ENCODE measurements around the gene DCAF11. TPM values are rescaled to one million over a fixed set of nuclear protein-coding genes. Genes with fewer than 3 reads are reported as not detected.

DCAF11 gene
- polyA plus RNA-seq, 1 experiment = 29.7 TPM

DNA sequence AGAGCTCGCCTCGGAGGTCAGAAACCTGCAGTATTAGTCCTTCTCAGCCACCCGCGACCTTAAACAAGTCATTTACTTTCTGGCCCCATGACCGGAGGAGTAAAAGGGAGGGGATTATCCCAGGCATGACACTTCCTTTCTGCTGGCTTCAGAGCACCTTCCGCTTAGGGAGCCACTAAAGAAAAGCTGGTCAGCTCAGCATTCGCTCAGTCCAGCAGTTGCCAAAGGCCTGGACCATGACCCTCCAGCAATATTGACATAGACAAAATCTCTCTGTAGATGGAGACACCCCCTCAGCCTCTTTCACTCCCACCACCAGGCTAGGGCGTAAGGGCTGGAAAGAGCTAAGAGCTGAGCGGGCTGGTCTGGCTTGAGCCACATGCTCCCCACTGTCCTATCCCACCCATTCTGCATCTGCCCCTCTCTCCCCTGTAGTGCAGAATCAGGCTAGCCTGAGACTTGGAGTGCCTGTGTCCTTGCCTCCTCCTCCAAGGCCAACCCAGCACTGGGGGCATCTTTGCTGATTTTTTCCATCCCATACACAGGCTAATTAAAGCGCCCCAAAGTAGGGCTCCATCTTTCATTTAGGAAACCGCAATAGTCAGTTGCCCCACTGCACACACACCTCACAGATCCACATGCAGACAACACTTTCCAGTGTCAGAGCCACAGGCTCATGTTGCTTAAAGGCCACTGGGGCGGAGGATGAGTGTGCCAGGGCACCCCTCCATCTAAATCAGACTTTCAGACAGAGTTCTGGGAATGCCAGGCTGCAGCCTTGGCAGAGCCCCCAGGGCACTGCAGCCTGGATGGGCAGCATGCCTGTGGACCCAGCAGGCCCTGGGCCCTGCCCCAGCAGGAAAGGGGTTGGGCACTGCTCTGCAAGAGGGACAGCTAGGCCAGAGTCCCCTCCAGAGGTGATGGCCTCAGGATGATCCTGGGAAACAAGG is 47.2 kb upstream of the DCAF11 start:
- peaks cover 55% of the 10 kb centered on the region for H3K27me3 ChIP-seq (ENCODE audit: control insufficient read depth, insufficient read depth, low read length)
- POLR2A ChIA-PET = no interaction called here
- TF ChIP-seq, protein P1, sequence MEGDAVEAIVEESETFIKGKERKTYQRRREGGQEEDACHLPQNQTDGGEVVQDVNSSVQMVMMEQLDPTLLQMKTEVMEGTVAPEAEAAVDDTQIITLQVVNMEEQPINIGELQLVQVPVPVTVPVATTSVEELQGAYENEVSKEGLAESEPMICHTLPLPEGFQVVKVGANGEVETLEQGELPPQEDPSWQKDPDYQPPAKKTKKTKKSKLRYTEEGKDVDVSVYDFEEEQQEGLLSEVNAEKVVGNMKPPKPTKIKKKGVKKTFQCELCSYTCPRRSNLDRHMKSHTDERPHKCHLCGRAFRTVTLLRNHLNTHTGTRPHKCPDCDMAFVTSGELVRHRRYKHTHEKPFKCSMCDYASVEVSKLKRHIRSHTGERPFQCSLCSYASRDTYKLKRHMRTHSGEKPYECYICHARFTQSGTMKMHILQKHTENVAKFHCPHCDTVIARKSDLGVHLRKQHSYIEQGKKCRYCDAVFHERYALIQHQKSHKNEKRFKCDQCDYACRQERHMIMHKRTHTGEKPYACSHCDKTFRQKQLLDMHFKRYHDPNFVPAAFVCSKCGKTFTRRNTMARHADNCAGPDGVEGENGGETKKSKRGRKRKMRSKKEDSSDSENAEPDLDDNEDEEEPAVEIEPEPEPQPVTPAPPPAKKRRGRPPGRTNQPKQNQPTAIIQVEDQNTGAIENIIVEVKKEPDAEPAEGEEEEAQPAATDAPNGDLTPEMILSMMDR (IDR thresholded peaks at IDR 0.05; ENCODE audit: low read depth, low read length) = no peak

DNA sequence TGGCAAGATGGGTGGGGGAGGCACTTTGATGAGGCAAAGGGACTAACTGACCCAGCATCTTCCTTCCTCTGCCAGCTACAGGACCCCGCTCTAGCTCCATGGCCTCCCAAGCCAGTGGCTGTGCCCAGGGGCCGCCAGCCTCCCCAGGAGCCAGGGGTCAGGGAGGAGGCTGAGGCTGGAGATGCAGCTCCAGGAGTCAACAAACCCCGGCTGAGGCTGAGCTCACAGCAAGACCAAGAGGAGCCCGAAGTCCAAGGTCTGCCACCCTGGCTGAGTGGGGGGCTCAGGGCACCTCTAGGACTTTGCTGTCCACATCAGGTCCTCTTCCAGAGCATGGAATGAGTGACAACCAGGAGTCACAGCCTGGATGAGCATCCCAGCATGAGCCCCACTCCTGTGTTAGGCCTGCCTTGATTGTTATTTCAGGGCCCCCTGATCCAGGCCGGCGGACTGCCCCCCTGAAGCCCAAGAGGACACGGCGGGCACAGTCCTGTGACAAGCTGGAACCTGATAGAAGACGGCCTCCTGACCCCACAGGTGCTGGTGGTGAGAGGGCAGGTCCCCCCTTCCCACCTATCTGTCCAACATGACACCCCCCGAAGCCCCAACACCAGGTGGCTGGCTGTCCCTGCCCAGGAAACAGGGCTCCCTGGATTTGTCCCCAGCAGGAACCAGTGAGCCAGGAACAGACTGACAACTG is 45.7 kb upstream of the DCAF11 start:
- ChIA-PET CTCF (no interaction called here), POLR2A (no interaction called here)
- Histone ChIP-seq H3K27me3 (ENCODE audit: control insufficient read depth, insufficient read depth, low read length) (peaks cover 58% of the 10 kb centered on the region), H3K27ac (ENCODE audit: low read depth, low read length) (no peak overlapping the region), H3K9me3 (ENCODE audit: control insufficient read depth, insufficient read depth, low read length) (no peaks in the 10 kb centered on the region), H3K4me3 (ENCODE audit: low read depth, low read length) (no peak overlapping the region)
- TF ChIP-seq, protein P1 (IDR thresholded peaks at IDR 0.05; ENCODE audit: low read depth, low read length) = no peak
- no peak for DNase-seq (ENCODE audit: low read depth, low spot score)

More for the DNA sequence above, 47.2 kb upstream of the DCAF11 start:
- no peaks in the 10 kb centered on the region for H3K9me3 ChIP-seq (ENCODE audit: control insufficient read depth, insufficient read depth, low read length)
- CTCF ChIA-PET = interaction anchor here (0.8 to 1.6 kb wide), 3 partner anchors 9 to 41 kb away, joined by 5 to 6 read pairs (median 6); no protein-coding TSS in a partner anchor
- H3K27ac ChIP-seq (ENCODE audit: low read depth, low read length) = no peak overlapping the region
- DNase-seq (ENCODE audit: low read depth, low spot score) = no peak
- no peak overlapping the region for H3K4me3 ChIP-seq (ENCODE audit: low read depth, low read length)

DNA sequence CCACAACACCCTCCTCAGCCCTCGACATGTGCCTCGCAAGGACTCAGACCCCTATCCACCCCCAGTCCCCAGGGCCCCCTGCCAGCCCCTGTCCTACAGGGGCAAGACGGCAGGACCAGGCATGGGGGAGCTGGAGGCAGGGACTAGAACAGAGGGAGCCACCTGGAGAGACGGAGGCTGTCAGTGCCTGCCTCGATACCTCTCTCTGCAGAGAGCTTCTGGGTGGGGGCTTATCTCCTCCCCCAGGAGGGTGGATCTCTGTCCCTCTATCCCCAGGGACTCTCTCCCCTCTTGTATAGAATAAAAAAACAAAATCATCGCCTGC is 45.2 kb upstream of the DCAF11 start:
- peaks cover 57% of the 10 kb centered on the region for H3K27me3 ChIP-seq (ENCODE audit: control insufficient read depth, insufficient read depth, low read length)
- no peak overlapping the region for H3K27ac ChIP-seq (ENCODE audit: low read depth, low read length)
- no peak overlapping the region for H3K4me3 ChIP-seq (ENCODE audit: low read depth, low read length)
- no peak for DNase-seq (ENCODE audit: low read depth, low spot score)
- TF ChIP-seq, protein P1 (IDR thresholded peaks at IDR 0.05; ENCODE audit: low read depth, low read length) = no peak
- no peaks in the 10 kb centered on the region for H3K9me3 ChIP-seq (ENCODE audit: control insufficient read depth, insufficient read depth, low read length)
- CTCF ChIA-PET = no interaction called here
- POLR2A ChIA-PET = no interaction called here

DNA sequence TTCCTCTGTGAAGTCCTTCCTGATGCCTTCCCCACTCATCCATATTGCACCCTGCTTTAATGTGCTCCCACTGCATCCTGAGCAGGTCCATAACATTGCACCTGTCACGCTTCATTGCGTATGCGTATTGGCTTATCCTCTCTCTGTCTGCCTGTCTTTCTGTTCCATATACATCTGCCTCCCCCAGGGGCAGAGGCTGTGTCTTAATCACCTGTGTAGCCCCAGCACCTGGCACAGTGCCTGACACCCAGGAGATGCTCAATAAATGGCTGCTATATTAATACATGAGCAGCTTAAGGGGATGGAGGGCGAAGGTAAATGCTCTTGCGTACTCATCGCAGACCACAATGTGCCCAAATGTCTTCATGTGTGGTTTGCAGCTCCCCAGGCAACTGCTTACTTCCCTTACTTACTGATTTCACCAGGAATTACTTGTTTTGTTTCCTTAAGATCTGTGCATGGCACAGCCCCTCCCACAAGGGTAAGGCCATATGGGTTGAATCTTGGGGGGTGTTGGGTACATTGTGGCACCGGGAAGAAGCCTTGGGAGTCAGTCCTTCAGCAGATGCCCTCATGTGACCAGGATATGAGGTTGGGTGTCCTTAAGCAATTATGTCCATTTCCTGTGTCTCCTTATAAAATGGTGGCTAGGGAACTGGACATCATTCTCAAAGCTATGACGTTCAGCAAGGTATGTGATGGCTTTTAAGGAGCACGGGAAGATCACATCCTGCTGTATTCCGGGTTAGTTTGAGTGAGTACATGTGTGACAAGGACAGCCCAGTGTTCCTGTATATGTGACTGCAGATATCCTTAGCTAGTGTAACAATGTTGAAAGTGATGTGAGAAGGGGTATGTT is 44.1 kb upstream of the DCAF11 start:
- DNase-seq (ENCODE audit: low read depth, low spot score) = no peak

More for the DNA sequence above, 44.1 kb upstream of the DCAF11 start:
- TF ChIP-seq, protein P1 (IDR thresholded peaks at IDR 0.05; ENCODE audit: low read depth, low read length) = no peak
- H3K27me3 ChIP-seq (ENCODE audit: control insufficient read depth, insufficient read depth, low read length) = peaks cover 55% of the 10 kb centered on the region
- POLR2A ChIA-PET = no interaction called here
- CTCF ChIA-PET = no interaction called here
- H3K9me3 ChIP-seq (ENCODE audit: control insufficient read depth, insufficient read depth, low read length) = no peaks in the 10 kb centered on the region
- H3K27ac ChIP-seq (ENCODE audit: low read depth, low read length) = no peak overlapping the region
- H3K4me3 ChIP-seq (ENCODE audit: low read depth, low read length) = no peak overlapping the region
